H1 (cell line): ENCODE results near the gene SIK3. TPM values are rescaled to one million over a fixed set of nuclear protein-coding genes. Genes with fewer than 3 reads are reported as not detected.

Source experiments
- SIRT6 ChIP-seq: IDR thresholded peaks from one replicate; pipeline ENCODE4 v1.7.1; 2012; ENCODE audit warnings: low read length, inconsistent platforms
- polyA plus RNA-seq, 7 experiments: library from polyadenylated mRNA; depleted of rRNA in 3 of 7; stranded (reverse) in 5 of 7; unstranded in 2 of 7; fragments of >200 nt in 5 of 7; fragments of 200-250 nt in 2 of 7; gene quantifications; 1 replicate in 5 of 7; 2 replicates in 1 of 7; 4 replicates in 1 of 7; pipeline versions ENCODE4 v1.2.1 to v1.2.3, GENCODE V29; 2011 to 2013; ENCODE audit warnings: missing spikeins in 2 of 7, mixed read lengths in 2 of 7
- total RNA-seq: library from RNA; stranded (reverse); fragmentation: NEBNext Ultra II Directional; extraction: Animal tissue kit (Norgen Biotek cat#: 25700); gene quantifications from 2 replicates; pipeline ENCODE4 v1.2.1, GENCODE V29; 2021
- TF ChIP-seq, protein P1 (sequence below): fragments of 300-600 bp; sonication (generic); IDR thresholded peaks from 2 replicates; pipeline ENCODE4 v1.7.1; 2012; ENCODE audit warnings: low read length, moderate library complexity, mild to moderate bottlenecking, inconsistent platforms; ENCODE audit not compliant: insufficient replicate concordance

SIK3 gene
- total and polyA plus RNA-seq, 2 of the 8 experiments (the other 6 are each of a cell fraction or from before 2014, with no cell fraction given) = 19.9 to 32.1 TPM

DNA sequence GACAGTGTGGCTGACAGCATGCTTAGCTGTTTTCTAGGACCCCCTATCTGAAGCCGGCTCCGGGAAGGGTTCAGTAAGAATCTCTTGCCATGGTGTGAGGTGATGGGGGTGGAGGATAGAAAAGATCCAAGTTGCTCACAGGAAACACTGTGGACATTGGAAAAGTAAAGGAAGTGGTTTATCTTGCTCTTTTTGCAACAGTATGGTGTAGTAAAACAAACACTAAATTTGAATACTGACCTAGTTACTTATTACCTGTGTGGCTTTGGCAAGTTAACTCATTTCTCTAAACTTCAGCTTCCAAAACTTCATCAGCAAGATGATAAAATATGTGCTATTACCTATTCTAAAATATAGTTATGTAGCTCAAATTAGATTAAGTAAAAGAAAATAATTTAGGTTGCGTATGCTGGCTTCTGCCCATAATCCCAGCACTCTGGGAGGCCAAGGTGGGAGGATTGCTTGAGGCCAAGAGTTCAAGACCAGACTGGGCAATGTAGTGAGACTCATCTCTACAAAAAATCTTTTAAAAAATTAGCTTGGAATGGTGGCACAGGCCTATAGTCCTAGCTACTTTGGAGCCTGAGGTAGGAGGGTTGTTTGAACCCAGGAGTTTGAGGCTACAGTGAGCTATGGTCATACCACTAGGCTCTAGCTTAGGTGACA is 209.2 kb downstream of the SIK3 start (continued):
- TF ChIP-seq, protein P1, sequence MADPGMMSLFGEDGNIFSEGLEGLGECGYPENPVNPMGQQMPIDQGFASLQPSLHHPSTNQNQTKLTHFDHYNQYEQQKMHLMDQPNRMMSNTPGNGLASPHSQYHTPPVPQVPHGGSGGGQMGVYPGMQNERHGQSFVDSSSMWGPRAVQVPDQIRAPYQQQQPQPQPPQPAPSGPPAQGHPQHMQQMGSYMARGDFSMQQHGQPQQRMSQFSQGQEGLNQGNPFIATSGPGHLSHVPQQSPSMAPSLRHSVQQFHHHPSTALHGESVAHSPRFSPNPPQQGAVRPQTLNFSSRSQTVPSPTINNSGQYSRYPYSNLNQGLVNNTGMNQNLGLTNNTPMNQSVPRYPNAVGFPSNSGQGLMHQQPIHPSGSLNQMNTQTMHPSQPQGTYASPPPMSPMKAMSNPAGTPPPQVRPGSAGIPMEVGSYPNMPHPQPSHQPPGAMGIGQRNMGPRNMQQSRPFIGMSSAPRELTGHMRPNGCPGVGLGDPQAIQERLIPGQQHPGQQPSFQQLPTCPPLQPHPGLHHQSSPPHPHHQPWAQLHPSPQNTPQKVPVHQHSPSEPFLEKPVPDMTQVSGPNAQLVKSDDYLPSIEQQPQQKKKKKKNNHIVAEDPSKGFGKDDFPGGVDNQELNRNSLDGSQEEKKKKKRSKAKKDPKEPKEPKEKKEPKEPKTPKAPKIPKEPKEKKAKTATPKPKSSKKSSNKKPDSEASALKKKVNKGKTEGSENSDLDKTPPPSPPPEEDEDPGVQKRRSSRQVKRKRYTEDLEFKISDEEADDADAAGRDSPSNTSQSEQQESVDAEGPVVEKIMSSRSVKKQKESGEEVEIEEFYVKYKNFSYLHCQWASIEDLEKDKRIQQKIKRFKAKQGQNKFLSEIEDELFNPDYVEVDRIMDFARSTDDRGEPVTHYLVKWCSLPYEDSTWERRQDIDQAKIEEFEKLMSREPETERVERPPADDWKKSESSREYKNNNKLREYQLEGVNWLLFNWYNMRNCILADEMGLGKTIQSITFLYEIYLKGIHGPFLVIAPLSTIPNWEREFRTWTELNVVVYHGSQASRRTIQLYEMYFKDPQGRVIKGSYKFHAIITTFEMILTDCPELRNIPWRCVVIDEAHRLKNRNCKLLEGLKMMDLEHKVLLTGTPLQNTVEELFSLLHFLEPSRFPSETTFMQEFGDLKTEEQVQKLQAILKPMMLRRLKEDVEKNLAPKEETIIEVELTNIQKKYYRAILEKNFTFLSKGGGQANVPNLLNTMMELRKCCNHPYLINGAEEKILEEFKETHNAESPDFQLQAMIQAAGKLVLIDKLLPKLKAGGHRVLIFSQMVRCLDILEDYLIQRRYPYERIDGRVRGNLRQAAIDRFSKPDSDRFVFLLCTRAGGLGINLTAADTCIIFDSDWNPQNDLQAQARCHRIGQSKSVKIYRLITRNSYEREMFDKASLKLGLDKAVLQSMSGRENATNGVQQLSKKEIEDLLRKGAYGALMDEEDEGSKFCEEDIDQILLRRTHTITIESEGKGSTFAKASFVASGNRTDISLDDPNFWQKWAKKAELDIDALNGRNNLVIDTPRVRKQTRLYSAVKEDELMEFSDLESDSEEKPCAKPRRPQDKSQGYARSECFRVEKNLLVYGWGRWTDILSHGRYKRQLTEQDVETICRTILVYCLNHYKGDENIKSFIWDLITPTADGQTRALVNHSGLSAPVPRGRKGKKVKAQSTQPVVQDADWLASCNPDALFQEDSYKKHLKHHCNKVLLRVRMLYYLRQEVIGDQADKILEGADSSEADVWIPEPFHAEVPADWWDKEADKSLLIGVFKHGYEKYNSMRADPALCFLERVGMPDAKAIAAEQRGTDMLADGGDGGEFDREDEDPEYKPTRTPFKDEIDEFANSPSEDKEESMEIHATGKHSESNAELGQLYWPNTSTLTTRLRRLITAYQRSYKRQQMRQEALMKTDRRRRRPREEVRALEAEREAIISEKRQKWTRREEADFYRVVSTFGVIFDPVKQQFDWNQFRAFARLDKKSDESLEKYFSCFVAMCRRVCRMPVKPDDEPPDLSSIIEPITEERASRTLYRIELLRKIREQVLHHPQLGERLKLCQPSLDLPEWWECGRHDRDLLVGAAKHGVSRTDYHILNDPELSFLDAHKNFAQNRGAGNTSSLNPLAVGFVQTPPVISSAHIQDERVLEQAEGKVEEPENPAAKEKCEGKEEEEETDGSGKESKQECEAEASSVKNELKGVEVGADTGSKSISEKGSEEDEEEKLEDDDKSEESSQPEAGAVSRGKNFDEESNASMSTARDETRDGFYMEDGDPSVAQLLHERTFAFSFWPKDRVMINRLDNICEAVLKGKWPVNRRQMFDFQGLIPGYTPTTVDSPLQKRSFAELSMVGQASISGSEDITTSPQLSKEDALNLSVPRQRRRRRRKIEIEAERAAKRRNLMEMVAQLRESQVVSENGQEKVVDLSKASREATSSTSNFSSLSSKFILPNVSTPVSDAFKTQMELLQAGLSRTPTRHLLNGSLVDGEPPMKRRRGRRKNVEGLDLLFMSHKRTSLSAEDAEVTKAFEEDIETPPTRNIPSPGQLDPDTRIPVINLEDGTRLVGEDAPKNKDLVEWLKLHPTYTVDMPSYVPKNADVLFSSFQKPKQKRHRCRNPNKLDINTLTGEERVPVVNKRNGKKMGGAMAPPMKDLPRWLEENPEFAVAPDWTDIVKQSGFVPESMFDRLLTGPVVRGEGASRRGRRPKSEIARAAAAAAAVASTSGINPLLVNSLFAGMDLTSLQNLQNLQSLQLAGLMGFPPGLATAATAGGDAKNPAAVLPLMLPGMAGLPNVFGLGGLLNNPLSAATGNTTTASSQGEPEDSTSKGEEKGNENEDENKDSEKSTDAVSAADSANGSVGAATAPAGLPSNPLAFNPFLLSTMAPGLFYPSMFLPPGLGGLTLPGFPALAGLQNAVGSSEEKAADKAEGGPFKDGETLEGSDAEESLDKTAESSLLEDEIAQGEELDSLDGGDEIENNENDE = no peak
- no peak for TF ChIP-seq SIRT6
